ENCODE data around the gene ERI2.

ERI2 gene, protein sequence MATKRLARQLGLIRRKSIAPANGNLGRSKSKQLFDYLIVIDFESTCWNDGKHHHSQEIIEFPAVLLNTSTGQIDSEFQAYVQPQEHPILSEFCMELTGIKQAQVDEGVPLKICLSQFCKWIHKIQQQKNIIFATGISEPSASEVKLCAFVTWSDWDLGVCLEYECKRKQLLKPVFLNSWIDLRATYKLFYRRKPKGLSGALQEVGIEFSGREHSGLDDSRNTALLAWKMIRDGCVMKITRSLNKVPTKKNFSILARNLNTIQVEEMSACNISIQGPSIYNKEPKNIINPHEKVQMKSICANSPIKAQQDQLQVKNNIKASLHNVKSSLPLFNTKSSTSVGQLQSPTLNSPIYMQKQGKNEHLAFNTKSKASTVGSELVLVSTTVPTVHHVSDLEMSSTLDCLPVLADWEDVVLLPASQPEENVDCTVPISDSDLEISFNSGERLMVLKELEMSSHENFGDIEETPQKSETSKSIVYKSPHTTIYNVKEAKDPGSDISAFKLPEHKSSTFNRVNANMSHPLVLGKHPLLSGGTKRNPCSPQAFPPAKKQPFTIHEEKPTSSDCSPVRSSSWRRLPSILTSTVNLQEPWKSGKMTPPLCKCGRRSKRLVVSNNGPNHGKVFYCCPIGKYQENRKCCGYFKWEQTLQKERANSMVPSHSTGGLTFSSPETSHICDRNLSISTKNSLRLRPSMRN

DNA sequence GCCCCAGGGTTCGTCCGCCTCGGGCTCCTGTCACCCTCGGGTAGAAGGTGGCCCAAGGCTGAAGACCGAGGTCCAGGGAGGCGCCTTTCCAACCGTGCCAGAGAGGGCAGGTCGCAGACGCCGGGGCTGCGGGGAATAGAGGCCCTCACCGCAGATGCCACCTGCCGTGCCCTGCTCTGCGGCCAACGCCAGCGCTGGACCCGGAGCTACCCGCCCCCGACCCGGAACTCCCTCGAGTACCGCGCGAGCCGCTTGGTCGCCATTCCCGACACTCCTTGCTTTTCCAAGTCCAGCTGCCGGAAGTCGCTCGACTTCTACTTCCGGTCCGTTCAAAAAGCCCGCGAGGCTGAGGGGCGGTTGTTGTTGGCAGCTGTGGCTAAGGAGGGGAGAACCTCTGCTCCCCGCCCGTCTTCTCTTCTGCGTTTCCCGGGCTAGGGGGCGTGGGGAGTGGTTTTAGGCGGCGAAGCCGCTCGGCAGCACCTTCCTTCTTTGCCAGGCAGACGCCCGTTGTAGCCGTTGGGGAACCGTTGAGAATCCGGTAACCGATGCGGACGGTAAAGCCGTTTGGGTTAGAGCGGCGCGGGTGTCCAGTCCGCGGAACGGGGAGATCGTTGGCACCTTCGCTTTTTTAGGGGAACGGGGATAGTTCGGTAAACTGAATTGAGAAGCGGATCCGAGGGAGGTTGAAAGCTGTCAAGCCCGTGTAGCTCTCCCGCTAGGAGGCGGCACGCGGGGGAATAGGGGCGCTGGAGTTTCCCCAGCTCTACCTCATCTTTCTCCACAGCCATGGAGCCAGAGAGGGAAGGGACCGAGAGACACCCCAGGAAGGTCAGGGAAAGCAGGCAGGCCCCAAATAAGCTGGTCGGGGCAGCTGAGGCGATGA is at the start of gene ERI2, which contains the start of gene REXO5:
Gene ERI2 (minus strand): TSS at position 305 of the 883 bp plus-strand sequence. CDS start 42 bp downstream, at position 263.
Gene REXO5 (plus strand): TSS at position 360 of the 883 bp plus-strand sequence. CDS start 427 bp downstream, at position 787.
- peak; percentile 75 for DNase-seq

- DNase-seq: no peak
Observed at GRCh38 chr16:20854963-20855362, 48.7 kb upstream of the ERI2 start.

DNA sequence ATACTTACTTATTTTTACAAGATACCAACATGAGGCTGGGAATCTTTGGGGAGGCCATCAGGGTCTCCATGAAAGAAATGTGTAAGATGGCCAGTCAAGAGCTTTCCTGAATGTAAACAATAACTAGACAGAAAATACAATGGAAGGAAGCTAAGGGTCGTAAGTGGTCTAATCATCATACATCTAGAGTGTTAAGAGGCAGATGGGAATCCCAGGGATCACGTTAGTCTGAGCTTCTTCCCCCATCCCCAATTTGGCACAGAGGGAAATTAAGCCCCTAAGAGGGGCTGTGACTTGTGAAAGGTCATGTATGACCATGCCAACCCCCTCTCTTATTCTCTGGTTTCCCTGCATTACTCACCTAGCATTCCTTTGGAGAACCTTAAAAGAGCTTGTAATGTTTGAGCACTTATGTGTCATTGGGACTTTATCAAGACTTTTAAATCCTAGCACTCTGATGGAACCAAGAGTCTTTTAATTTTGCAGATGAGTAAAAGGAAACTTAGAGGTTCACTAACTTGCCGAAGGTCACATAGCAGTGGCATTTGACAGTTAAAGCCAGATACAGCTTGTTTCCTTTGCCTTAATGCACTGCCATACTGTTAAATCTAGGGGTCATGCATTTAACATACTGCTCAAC is 47.8 kb upstream of the ERI2 start:
- DNase-seq: no peak

GRCh38 chr16:20853143-20853542 is 46.9 kb upstream of the ERI2 start:
- DNase-seq: no peak

- DNase-seq: no peak
Observed at GRCh38 chr16:20851601-20852000, 45.3 kb upstream of the ERI2 start.

DNA sequence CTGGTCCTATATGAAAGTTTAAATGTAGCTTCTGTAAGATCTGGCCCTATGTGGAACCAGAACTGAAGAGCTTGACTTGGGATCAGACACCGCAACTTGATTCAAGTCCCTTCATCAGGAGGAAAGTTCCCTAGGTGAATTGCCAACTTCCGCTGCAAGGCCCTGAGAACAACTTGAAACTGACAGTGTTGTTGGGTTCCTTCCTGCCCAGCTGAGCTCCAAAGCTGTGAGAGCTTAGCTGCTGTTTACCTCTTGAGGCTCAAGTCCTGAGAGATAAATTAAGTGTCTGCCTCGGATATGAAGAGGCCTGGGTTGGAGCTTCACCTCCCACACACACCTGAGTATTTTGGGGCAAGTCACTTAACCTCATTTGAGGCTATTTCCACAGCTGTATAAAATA is 44.7 kb upstream of the ERI2 start:
- DNase-seq: no peak

DNA sequence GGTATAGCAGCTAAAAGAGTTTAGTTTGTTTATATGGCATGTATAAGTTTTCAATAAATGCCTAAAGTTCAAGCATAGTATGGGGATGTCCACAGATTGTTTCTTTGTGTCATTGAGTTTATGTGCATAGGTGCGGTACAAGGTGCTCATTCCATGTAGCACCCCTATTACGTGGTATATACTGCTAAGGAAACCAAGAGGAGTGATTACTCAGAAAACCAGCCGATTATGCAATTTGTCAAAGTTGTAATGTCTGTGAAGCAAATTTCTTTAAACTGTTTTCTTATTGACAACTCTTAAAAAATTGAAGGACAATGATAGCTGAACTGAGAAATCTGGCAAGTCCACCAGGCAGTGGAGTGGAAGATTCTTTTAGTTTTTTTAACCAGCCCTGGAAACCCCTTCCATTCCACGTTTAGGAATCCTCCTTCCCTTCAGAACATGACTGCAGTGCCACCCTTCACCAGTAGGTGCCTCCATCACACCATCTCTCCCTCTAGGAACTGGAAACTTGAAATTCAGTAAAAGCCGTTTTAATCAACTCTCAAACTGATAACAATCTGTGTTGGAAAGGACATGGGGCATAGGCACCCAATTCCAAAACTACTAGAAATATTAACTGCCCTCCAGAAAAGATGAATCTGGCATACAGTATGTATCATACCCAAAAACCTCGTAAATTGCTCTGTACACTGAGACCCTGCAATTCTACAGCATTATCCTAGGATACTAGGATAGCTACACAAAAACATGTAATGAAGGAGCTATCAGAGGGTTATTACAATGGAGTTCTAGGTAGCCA is 43.5 kb upstream of the ERI2 start:
- DNase-seq: peak; percentile 75

- no peak for DNase-seq
Observed at GRCh38 chr16:20847550-20847949, 41.3 kb upstream of the ERI2 start.

- no peak for DNase-seq
Observed at GRCh38 chr16:20846551-20846950, 40.3 kb upstream of the ERI2 start.

DNA sequence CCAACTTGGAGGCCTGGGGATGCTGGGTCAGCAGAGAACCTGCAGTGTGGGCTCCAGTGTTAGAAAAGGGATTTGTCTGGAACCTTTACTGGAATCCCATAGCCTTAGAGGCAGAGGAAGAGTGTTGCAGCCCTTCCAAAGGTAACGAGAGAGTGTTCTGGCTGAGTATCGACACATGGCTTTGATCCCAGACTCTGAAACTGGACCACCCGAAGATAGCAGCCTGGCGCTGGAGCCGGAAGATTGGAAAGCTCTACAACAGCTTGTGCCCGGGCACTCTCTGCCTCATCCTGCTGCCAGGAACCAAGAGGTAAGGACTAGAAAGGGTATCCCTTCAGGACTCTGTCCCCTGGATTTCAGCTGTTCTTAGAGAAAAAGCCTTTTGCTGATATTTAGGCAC is 39.8 kb upstream of the ERI2 start:
- no peak for DNase-seq

DNA sequence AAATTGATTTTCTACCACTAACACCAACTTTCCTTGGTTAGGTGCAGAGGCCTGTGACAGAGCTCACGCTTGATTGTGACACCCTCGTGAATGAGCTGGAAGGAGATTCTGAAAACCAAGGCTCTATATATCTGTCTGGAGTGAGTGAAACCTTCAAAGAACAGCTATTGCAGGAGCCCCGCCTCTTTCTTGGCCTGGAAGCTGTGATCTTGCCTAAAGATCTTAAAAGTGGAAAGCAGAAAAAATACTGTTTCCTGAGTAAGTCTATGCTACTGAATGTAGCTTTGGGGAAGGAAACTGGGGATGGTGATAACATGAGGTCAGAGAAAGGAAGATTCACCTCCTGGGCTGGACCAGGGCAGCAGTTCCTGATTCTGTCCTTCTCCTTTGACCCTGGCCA is 38.3 kb upstream of the ERI2 start:
- DNase-seq: peak; percentile 53

- DNase-seq: no peak
Observed at GRCh38 chr16:20844054-20844453, 37.8 kb upstream of the ERI2 start.

GRCh38 chr16:20839504-20839903 is 33.2 kb upstream of the ERI2 start:
- no peak for DNase-seq

- no peak for DNase-seq
Observed at GRCh38 chr16:20838240-20838639, 32.0 kb upstream of the ERI2 start.

DNA sequence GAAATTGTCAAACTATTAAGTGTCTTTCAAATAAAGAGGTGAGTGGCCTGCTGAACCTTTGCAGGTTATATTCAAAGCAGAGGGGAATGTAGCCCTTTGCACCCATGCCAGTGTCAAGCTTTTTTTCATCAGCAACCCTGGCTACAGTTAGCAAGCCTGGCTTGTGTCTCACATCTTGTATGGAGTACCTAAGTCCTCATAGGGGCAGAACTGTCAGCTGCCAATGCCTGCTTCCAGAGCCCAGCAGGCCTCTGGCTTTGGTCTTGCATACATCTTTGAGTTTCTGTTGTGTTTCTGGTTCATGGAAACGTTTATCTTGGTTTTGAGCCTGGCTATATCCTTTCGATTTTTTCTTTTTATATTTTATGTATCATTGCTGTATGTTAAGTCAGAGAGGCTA is 26.8 kb upstream of the ERI2 start:
- no peak for DNase-seq

DNA sequence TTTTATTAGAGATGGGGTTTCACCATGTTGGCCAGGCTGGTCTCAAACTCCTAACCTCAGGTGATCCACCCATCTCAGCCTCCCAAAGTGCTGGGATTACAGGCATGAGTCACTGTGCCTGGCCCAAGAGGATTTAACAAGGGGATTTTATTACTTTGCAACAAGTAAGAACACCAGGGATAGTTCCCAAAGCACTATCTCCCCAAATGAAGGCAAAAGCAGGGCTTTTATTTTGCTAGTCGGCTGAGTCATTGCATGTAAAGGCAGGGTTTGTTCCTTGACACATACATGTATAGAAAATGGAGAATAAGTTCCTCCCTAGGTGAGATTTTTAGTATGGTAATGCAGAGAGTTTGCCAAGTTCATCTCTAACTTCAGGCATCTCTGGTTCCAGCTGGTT is 24.1 kb upstream of the ERI2 start:
- DNase-seq: no peak

DNA sequence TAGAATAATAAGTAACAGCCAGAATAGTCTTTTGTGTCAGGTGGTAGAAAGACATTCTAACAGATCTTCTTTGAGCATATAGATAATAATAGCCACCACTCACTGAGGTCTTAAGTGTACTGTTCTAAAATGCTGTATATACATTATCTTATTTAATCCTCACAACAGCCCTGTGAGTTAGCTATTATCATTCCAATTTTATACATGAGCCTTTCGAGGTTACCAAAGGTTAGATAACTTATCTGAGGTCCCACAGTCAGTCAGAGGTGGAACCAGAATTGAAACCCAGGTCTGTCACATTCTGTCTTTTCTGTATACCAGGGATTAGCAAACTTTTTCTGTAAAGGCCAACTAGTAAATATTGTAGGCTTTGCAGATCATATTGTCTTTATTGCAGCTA is 23.3 kb upstream of the ERI2 start:
- no peak for DNase-seq

GRCh38 chr16:20826039-20826566 is 19.8 kb upstream of the ERI2 start:
- no peak for DNase-seq

DNA sequence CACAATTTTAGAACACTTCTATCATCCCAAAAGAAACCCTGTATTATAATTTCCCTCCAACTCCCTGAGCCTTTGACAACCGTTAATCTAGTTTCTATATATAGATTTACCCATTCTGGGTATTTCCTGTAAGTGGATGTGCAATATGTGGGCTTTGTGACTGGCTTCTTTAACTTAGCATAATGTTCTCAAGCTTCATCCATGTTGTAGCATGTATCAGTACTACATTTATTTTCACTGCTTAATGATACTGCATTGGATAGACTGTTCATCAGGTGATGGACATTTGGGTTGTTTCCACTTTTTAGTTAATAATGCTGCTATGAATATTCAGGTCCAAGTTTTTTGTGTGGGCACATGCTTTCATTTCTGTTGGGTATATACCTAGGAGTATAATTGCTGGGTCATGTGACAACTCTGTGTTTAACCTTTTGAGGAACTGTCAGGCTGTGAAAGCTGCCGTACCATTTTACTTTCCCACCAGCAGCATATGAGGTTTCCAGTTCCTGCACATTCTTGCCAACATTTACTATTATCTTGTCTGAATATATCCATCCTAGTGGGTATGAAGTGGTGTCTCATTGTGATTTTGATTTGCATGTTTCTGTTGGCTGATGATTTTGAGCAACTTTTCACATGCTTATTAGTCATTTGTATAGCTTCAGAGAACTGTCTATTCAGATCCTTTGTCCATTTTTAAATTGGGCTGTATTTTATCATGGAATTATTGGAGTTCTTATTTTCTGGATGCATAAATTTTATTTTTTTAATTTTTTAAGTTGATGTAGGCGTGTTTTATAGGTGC is 16.5 kb upstream of the ERI2 start:
- no peak for DNase-seq

DNA sequence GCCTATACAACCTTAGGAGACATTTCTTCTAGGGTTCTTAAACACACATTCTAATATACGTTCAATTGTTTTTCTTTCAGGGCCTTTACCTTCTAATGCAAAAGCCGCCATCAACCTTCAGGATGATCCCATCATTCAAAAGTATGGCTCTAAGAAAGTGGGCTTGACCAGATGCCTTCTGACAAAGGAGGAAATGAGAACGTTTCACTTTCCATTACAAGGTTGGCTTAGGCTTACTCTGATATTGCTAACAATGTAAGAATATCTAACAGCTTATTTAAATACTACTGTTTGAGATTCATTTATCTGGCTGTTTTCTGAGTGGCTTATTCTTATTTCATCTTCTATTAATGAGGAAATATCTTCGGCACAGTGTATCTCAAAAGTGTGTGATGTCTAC is 15.4 kb upstream of the ERI2 start:
- no peak for DNase-seq

All from CD4-positive, alpha-beta T cell treated with Interleukin-17A for 4 hours (primary cell).